ENCODE measurements around the gene UGGT2. TPM values are rescaled to one million over a fixed set of nuclear protein-coding genes. Genes with fewer than 3 reads are reported as not detected.
A peak's percentile ranks its signal among the peaks of the same experiment; 100 is the strongest.

Gene UGGT2
- total RNA-seq, 6 experiments from 2014 or later, result 8.2 to 17.1 (median 10.3) TPM

GRCh38 chr13:96086736-96087135, 33.5 kb upstream of the UGGT2 start:
- intact Hi-C loops (cut with DNase I), result no loop called here
- TF ChIP-seq, protein P1, sequence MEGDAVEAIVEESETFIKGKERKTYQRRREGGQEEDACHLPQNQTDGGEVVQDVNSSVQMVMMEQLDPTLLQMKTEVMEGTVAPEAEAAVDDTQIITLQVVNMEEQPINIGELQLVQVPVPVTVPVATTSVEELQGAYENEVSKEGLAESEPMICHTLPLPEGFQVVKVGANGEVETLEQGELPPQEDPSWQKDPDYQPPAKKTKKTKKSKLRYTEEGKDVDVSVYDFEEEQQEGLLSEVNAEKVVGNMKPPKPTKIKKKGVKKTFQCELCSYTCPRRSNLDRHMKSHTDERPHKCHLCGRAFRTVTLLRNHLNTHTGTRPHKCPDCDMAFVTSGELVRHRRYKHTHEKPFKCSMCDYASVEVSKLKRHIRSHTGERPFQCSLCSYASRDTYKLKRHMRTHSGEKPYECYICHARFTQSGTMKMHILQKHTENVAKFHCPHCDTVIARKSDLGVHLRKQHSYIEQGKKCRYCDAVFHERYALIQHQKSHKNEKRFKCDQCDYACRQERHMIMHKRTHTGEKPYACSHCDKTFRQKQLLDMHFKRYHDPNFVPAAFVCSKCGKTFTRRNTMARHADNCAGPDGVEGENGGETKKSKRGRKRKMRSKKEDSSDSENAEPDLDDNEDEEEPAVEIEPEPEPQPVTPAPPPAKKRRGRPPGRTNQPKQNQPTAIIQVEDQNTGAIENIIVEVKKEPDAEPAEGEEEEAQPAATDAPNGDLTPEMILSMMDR (IDR thresholded peaks at IDR 0.05), result no peak
- TF ChIP-seq POLR2A (IDR thresholded peaks at IDR 0.05), result no peak
- no peak for ATAC-seq
- WGBS (ENCODE audit: insufficient coverage, low coverage, low lambda C conversion rate, missing lambda C conversion rate), result 72% methylated on average over 1 of the region's 1 CpG
- Histone ChIP-seq H3K4me1 (peaks cover 0 to 6% (median 0%) of the 10 kb centered on the region in 4 donors), H3K9me3 (no peaks in the 10 kb centered on the region), H3K27me3 (peaks cover 0 to 6% of the 10 kb centered on the region in 2 donors), H3K27ac (no peak overlapping the region), H3K36me3 (no peaks in the 10 kb centered on the region), H3K4me3 (no peak overlapping the region)
- DNase-seq, result no peak

DNA sequence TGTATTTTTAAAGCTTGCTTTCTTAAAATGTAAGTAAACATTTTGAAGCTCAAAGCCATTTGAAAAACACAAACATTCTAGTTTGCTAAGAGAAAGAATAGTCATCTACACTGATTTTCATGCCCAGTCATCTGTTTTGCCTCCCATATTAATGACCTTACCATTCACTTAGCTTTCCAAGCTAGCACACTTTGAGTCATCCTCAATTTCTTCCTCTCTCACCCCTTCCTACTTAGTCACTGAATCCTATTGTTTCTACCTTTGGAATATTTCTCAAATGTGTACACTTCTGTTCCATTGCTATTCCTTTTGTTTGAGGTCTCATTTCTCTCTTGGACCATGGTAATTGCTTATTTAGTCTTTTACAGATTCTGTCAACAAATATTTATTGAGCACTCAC, 29.4 kb upstream of the UGGT2 start:
- H3K36me3 ChIP-seq, result no peaks in the 10 kb centered on the region
- H3K9me3 ChIP-seq, result no peaks in the 10 kb centered on the region
- no peaks in the 10 kb centered on the region for H3K4me1 ChIP-seq
- TF ChIP-seq, protein P1 (IDR thresholded peaks at IDR 0.05), result no peak
- no peak for TF ChIP-seq POLR2A (IDR thresholded peaks at IDR 0.05)
- no peak overlapping the region for H3K27ac ChIP-seq
- intact Hi-C loops (cut with DNase I), result no loop called here
- H3K4me3 ChIP-seq, result no peak overlapping the region
- ATAC-seq (no peak), DNase-seq (no peak)
- H3K27me3 ChIP-seq, result no peaks in the 10 kb centered on the region

DNA sequence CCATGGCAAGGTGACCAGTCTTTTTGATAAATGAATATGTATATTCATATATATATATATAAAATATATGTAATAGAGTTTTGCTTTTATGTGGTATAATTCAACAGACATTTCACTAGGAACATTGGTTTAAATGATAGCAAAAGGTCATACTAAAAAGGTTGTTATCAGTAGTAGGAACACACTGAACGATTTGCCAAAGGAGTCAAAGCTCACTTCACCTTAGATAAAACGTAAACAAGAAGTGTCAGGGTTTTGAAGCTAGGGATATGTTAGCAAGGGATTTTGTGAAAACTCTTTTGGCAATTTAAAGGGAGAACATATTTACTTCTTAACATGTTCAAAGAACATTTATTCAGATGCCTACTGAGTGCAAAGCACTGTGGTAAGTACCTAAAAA, 28.7 kb upstream of the UGGT2 start:
- ATAC-seq, result peak; percentile 58 to 87 (median 82)
- 9% methylated on average over 2 of the region's 2 CpGs for WGBS (ENCODE audit: insufficient coverage, low coverage, low lambda C conversion rate, missing lambda C conversion rate)
- no peak overlapping the region for H3K4me3 ChIP-seq
- no peak overlapping the region for H3K27ac ChIP-seq
- H3K9me3 ChIP-seq, result no peaks in the 10 kb centered on the region
- H3K36me3 ChIP-seq, result no peaks in the 10 kb centered on the region
- TF ChIP-seq POLR2A (IDR thresholded peaks at IDR 0.05), result no peak
- TF ChIP-seq, protein P1 (IDR thresholded peaks at IDR 0.05), result no peak
- no peaks in the 10 kb centered on the region for H3K4me1 ChIP-seq
- H3K27me3 ChIP-seq, result no peaks in the 10 kb centered on the region
- DNase-seq, result no peak
- intact Hi-C loops (cut with DNase I), result no loop called here

- H3K27me3 ChIP-seq, result no peaks in the 10 kb centered on the region
- WGBS (ENCODE audit: insufficient coverage, low coverage, low lambda C conversion rate, missing lambda C conversion rate), result 77% methylated on average over 4 of the region's 5 CpGs
- no peaks in the 10 kb centered on the region for H3K9me3 ChIP-seq
- no peaks in the 10 kb centered on the region for H3K4me1 ChIP-seq
- H3K4me3 ChIP-seq, result no peak overlapping the region
- H3K27ac ChIP-seq, result no peak overlapping the region
- ATAC-seq (no peak), DNase-seq (no peak)
- intact Hi-C loops (cut with DNase I), result no loop called here
- no peak for TF ChIP-seq POLR2A (IDR thresholded peaks at IDR 0.05)
- TF ChIP-seq, protein P1 (IDR thresholded peaks at IDR 0.05), result no peak
- no peaks in the 10 kb centered on the region for H3K36me3 ChIP-seq
Observed at GRCh38 chr13:96080676-96081075, 27.5 kb upstream of the UGGT2 start.

GRCh38 chr13:96075953-96076543, 22.8 kb upstream of the UGGT2 start:
- Histone ChIP-seq H3K4me1 (no peaks in the 10 kb centered on the region), H3K4me3 (no peak overlapping the region), H3K27me3 (no peaks in the 10 kb centered on the region), H3K9me3 (no peaks in the 10 kb centered on the region), H3K36me3 (no peaks in the 10 kb centered on the region), H3K27ac (no peak overlapping the region)
- ATAC-seq (peak; percentile 35 to 48 (median 40)), DNase-seq (no peak)
- no peak for TF ChIP-seq POLR2A (IDR thresholded peaks at IDR 0.05)
- TF ChIP-seq, protein P1 (IDR thresholded peaks at IDR 0.05), result peak; percentile 42 to 60 (median 48)
- 64% methylated on average over 3 of the region's 3 CpGs for WGBS (ENCODE audit: insufficient coverage, low coverage, low lambda C conversion rate, missing lambda C conversion rate)
- intact Hi-C loops (cut with DNase I), result no loop called here
